RWPE1 (cell line): Measurements from ENCODE around the gene PPP6R3.
"Not testable (repeated sequence)": the region's sequence is repeated elsewhere in the genome, so short reads cannot be mapped to it uniquely, and the experiment has no call there.

Experiments used
- CTCF ChIA-PET: fragments of 350-600 bp; sonication (Branson Sonifier 250); formaldehyde crosslinking; extraction: SDS; loops from one replicate; lab custom pipeline; 2021; lab: Yijun Ruan, JAX
- POLR2A ChIA-PET: fragments of 400-600 bp; formaldehyde crosslinking; extraction: SDS; loops from one replicate; lab custom pipeline; 2020; ENCODE audit warnings: antibody characterized with exemption; ENCODE audit not compliant: low non-redundant PET; lab: Yijun Ruan, JAX
- DNase-seq: peaks from one replicate; pipeline ENCODE4 v3.0.0; 2012; ENCODE audit warnings: low spot score
- H3K27ac ChIP-seq: fragments of 450-650 bp; 2 replicates; pipeline ENCODE4 v1.5.1; 2017
- CTCF ChIP-seq: fragments of 450-650 bp; conservative IDR thresholded peaks from 2 replicates; pipeline ENCODE4 v1.5.1; 2017; ENCODE audit warnings: low read depth, mild to moderate bottlenecking

PPP6R3 gene

GRCh38 chr11:68632802-68633201 is 172.2 kb downstream of the PPP6R3 start:
- POLR2A ChIA-PET, result no interaction called here
- TF ChIP-seq CTCF, result peak; percentile 40
- CTCF ChIA-PET, result interaction anchor here (0.6 to 1.0 kb wide), 4 partner anchors 17 to 212 kb away, joined by 3 to 5 read pairs (median 4); no protein-coding TSS in a partner anchor
- peak; percentile 57 for DNase-seq
- no peak overlapping the region for H3K27ac ChIP-seq

DNA sequence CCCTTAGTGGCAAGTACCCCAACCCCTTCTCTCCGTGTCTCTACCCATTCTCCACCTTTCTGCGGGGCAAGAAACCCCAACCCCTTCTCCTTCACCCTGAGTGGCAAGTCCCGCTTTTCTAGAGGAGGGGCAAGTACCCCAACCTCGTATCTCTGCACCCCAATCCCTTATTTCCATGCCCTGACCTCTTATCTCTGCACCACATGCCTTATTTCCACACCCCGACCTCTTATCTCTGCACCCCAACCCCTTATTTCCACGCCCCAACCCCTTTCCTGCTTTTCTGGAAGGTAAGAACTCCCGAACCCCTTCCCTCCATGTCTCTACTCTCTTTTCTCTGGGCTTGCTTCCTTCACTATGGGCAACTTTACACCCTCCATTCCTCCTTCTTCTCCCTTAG is 174.1 kb downstream of the PPP6R3 start:
- H3K27ac ChIP-seq, DNase-seq, POLR2A ChIA-PET: not testable (repeated sequence)
- CTCF ChIA-PET, result interaction anchor here (0.6 kb wide), 1 partner anchor 57 kb away, joined by 3 read pairs; no protein-coding TSS in a partner anchor

DNA sequence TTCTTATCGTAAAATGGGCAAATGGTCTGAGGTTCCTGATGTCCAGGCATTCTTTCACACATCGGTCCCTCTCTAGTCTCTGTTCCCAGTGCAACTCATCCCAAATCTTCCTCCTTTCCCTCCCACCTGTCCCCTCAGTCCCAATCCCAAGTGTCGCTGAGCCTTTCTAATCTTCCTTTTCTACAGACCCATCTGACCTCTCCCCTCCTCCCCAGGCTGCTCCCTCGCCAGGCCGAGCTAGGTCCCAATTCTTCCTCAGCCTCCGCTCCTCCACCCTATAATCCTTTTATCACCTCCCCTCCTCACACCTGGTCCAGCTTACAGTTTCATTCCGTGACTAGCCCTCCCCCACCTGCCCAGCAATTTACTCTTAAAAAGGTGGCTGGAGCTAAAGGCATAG is 174.6 kb downstream of the PPP6R3 start:
- POLR2A ChIA-PET, H3K27ac ChIP-seq, DNase-seq: not testable (repeated sequence)
- CTCF ChIA-PET, result interaction anchor here (0.6 kb wide), 1 partner anchor 56 kb away, joined by 3 read pairs; no protein-coding TSS in a partner anchor

GRCh38 chr11:68635883-68636282 is 175.3 kb downstream of the PPP6R3 start:
- POLR2A ChIA-PET, H3K27ac ChIP-seq, CTCF ChIA-PET, DNase-seq: not testable (repeated sequence)

DNA sequence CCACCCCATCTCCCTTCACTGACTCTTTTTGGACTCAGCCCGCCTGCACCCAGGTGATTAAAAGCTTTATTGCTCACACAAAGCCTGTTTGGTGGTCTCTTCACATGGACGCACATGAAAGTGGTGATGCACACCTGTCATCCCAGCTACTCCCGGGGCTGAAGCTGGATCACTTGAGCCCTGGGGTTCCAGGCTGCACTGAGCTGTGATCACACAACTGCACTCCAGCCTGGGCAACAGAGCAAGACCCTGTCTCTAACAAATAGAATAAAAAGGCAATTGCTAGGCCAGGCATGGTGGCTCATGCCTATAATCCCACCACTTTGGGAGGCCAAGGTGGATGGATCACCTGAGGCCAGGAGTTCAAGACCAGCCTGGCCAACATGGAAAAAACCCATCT is 178.8 kb downstream of the PPP6R3 start:
- H3K27ac ChIP-seq, DNase-seq, POLR2A ChIA-PET: not testable (repeated sequence)
- CTCF ChIA-PET, result interaction anchor here (0.7 kb wide), 1 partner anchor 68 kb away, joined by 4 read pairs; no protein-coding TSS in a partner anchor

DNA sequence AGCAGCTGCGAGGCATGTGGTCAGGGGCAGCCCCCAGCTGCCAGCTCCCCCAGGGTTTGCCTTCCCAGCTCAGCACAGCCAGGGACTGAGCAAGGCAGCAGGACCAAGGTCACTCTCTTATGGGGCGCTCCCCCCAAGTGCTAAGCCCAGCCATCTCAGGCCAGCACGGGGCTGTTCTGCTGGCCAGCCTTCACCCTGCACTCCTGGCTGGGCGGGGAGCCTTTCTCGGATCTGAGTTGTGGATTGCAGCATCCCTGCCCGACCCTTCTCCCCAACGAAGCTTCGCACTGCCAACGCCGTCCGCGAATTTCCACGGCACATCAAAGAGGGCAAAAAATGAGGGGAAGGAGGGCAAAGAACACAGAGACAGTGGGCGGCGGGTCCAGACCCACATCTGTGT is 181.3 kb downstream of the PPP6R3 start:
- ChIA-PET CTCF (interaction anchor here (0.7 kb wide), 1 partner anchor 1889 kb away, joined by 4 read pairs; no protein-coding TSS in a partner anchor), POLR2A (no interaction called here)
- no peak for TF ChIP-seq CTCF
- no peak overlapping the region for H3K27ac ChIP-seq
- no peak for DNase-seq

DNA sequence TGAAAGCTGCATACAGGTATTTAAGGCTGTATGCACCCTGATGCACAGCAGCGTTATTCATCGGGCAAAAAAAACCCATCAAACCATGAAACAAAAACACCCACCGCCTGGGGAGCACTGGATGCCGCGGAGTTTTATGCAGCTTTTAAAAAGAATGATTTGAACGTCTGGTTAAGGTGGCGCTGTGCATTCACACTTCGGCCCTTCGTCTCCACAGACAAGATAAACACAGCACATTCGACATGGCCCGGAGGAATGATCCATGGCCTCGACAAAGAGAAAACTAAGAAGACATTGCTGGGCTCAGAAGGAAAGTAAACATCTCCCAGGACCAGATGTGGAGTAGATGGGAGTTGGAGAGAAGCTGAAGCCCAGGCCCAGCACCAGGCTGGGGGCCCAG is 183.0 kb downstream of the PPP6R3 start:
- no peak for TF ChIP-seq CTCF
- H3K27ac ChIP-seq, result no peak overlapping the region
- ChIA-PET POLR2A (no interaction called here), CTCF (interaction anchor here (0.6 to 0.7 kb wide), 3 partner anchors 22 to 155 kb away, joined by 3 to 6 read pairs (median 3); no protein-coding TSS in a partner anchor)
- DNase-seq, result no peak

- CTCF ChIA-PET, result interaction anchor here (1.2 kb wide), 1 partner anchor 12 kb away, joined by 3 read pairs; no protein-coding TSS in a partner anchor
- no peak overlapping the region for H3K27ac ChIP-seq
- POLR2A ChIA-PET, result no interaction called here
- no peak for TF ChIP-seq CTCF
- DNase-seq, result no peak
These were observed 186.3 kb downstream of the PPP6R3 start for GRCh38 chr11:68646832-68647231.
